CD14-positive monocyte (primary cell): ENCODE measurements around the gene GNL2. TPM values are rescaled to one million over a fixed set of nuclear protein-coding genes. Genes with fewer than 3 reads are reported as not detected.
"Not testable (repeated sequence)": the region's sequence is repeated elsewhere in the genome, so short reads cannot be mapped to it uniquely, and the experiment has no call there.

Experiments
- DNase-seq, 3 donors: peaks; one replicate each; pipeline ENCODE4 v3.0.0-alpha.2; 2011 to 2022
- H2AFZ ChIP-seq: 2 replicates; pipeline ENCODE4 v1.6.0; 2012; ENCODE audit warnings: mild to moderate bottlenecking, low read depth, low read length, inconsistent platforms; ENCODE audit not compliant: insufficient read depth, poor library complexity, severe bottlenecking
- H3K27ac ChIP-seq, 2 donors: 1 replicate in 1 of 2; 2 replicates in 1 of 2; pipeline ENCODE4 v1.5.1; 2012 to 2013; ENCODE audit warnings: low read length in 2 of 2, control low read depth in 1 of 2, inconsistent platforms in 1 of 2, low read depth in 1 of 2, mild to moderate bottlenecking in 1 of 2
- H3K27me3 ChIP-seq, 2 donors: one replicate each; pipeline versions ENCODE4 v1.6.0 to v1.6.1; 2011 to 2013; ENCODE audit warnings: low read length in 2 of 2; ENCODE audit not compliant: control insufficient read depth in 2 of 2, insufficient read depth in 2 of 2
- H3K36me3 ChIP-seq, 2 donors: replicated peaks in 1 of 2; 1 replicate in 1 of 2; 2 replicates in 1 of 2; pipeline versions ENCODE4 v1.5.1 to v1.6.1; 2012 to 2013; ENCODE audit warnings: low read length in 2 of 2, control low read depth in 1 of 2, inconsistent platforms in 1 of 2, mild to moderate bottlenecking in 1 of 2; ENCODE audit not compliant: insufficient read depth in 2 of 2, control insufficient read depth in 1 of 2
- H3K4me1 ChIP-seq, 2 donors: 1 replicate in 1 of 2; 2 replicates in 1 of 2; pipeline versions ENCODE4 v1.5.1 to v1.6.1; 2012 to 2013; ENCODE audit warnings: low read length in 2 of 2, control low read depth in 1 of 2, inconsistent platforms in 1 of 2, mild to moderate bottlenecking in 1 of 2, moderate library complexity in 1 of 2; ENCODE audit not compliant: insufficient read depth in 2 of 2, control insufficient read depth in 1 of 2
- H3K4me2 ChIP-seq: replicated peaks from 2 replicates; pipeline ENCODE3; 2012; ENCODE audit warnings: low read length, moderate library complexity, mild to moderate bottlenecking; ENCODE audit not compliant: poor library complexity, severe bottlenecking; ENCODE audit errors: extremely low read depth
- H3K4me3 ChIP-seq, 3 experiments: fragments of 200-600 bp in 1 of 3; sonication (generic) in 1 of 3; replicated peaks in 1 of 3; 1 replicate in 2 of 3; 2 replicates in 1 of 3; pipeline ENCODE4 v1.5.1; 2011 to 2013; ENCODE audit warnings: low read length in 3 of 3, mild to moderate bottlenecking in 3 of 3, control low read depth in 2 of 3, low read depth in 2 of 3, inconsistent platforms in 1 of 3, moderate library complexity in 1 of 3
- H3K79me2 ChIP-seq: 2 replicates; pipeline ENCODE4 v1.6.0; 2012; ENCODE audit warnings: mild to moderate bottlenecking, control low read depth, inconsistent platforms, low read length, moderate library complexity; ENCODE audit not compliant: insufficient read depth
- H3K9ac ChIP-seq: 2 replicates; pipeline ENCODE4 v1.6.0; 2017; ENCODE audit warnings: low read length, mild to moderate bottlenecking; ENCODE audit not compliant: insufficient read depth, poor library complexity, severe bottlenecking
- H3K9me3 ChIP-seq, 2 donors: replicated peaks in 1 of 2; 1 replicate in 1 of 2; 2 replicates in 1 of 2; pipeline versions ENCODE4 v1.5.1 to v1.6.1; 2012 to 2013; ENCODE audit warnings: low read length in 2 of 2, control low read depth in 1 of 2; ENCODE audit not compliant: control insufficient read depth in 1 of 2, insufficient read depth in 1 of 2
- H4K20me1 ChIP-seq: 2 replicates; pipeline ENCODE4 v1.6.0; 2012; ENCODE audit warnings: mild to moderate bottlenecking, low read length, control low read depth, moderate library complexity; ENCODE audit not compliant: insufficient read depth
- H3K27ac Mint-ChIP-seq, 7 donors: one replicate each; pipeline ENCODE4 v1.8.0; 2020; ENCODE audit warnings: mild to moderate bottlenecking in 7 of 7, mixed read lengths in 7 of 7, moderate library complexity in 6 of 7, inconsistent platforms in 2 of 7
- H3K27me3 Mint-ChIP-seq, 3 donors: one replicate each; pipeline ENCODE4 v1.8.0; 2021 to 2022; ENCODE audit warnings: low read depth in 3 of 3, mild to moderate bottlenecking in 3 of 3, mixed read lengths in 3 of 3, moderate library complexity in 3 of 3, inconsistent platforms in 1 of 3
- H3K36me3 Mint-ChIP-seq, 2 donors: one replicate each; pipeline ENCODE4 v1.8.0; 2020; ENCODE audit warnings: mixed read lengths in 2 of 2, inconsistent platforms in 1 of 2, mild to moderate bottlenecking in 1 of 2
- H3K4me1 Mint-ChIP-seq: one replicate; pipeline ENCODE4 v1.8.0; 2020; ENCODE audit warnings: mild to moderate bottlenecking, mixed read lengths
- H3K4me3 Mint-ChIP-seq, 2 donors: one replicate each; pipeline ENCODE4 v1.8.0; 2020; ENCODE audit warnings: mild to moderate bottlenecking in 2 of 2, mixed read lengths in 2 of 2, moderate library complexity in 1 of 2
- H3K9me3 Mint-ChIP-seq, 7 donors: one replicate each; pipeline ENCODE4 v1.8.0; 2020 to 2022; ENCODE audit warnings: mixed read lengths in 7 of 7, mild to moderate bottlenecking in 6 of 7, moderate library complexity in 6 of 7, inconsistent platforms in 2 of 7
- WGBS: methylation state at CpG from one replicate; pipeline ENCODE4 v1.1.5; 2013; ENCODE audit warnings: missing lambda C conversion rate; ENCODE audit not compliant: insufficient coverage; 5-methylcytosine and 5-hydroxymethylcytosine counted together
- intact Hi-C, 2 donors: fragments of 100-400 bp; cut with micrococcal nuclease; formaldehyde crosslinking; loops; one replicate each; pipeline versions ENCODE4 v1.15.0 to v1.15.1; 2023
- polyA plus RNA-seq, 3 donors: library from polyadenylated mRNA; depleted of rRNA in 1 of 3; unstranded in 2 of 3; stranded (reverse) in 1 of 3; fragments of 300-500 nt in 2 of 3; fragments of >200 nt in 1 of 3; fragmentation: Illumina TruSeq in 2 of 3; gene quantifications; 1 replicate in 2 of 3; 2 replicates in 1 of 3; pipeline ENCODE4 v1.2.3, GENCODE V29; 2012 to 2021
- TF ChIP-seq, protein P1 (sequence below): fragments of 200-600 bp; IDR thresholded peaks from one replicate; pipeline ENCODE4 v1.8.0; 2022; ENCODE audit warnings: antibody characterized with exemption, mild to moderate bottlenecking

The GNL2 gene
- polyA plus RNA-seq, 3 donors: 22.2 to 37.2 (median 35.4) TPM

DNA sequence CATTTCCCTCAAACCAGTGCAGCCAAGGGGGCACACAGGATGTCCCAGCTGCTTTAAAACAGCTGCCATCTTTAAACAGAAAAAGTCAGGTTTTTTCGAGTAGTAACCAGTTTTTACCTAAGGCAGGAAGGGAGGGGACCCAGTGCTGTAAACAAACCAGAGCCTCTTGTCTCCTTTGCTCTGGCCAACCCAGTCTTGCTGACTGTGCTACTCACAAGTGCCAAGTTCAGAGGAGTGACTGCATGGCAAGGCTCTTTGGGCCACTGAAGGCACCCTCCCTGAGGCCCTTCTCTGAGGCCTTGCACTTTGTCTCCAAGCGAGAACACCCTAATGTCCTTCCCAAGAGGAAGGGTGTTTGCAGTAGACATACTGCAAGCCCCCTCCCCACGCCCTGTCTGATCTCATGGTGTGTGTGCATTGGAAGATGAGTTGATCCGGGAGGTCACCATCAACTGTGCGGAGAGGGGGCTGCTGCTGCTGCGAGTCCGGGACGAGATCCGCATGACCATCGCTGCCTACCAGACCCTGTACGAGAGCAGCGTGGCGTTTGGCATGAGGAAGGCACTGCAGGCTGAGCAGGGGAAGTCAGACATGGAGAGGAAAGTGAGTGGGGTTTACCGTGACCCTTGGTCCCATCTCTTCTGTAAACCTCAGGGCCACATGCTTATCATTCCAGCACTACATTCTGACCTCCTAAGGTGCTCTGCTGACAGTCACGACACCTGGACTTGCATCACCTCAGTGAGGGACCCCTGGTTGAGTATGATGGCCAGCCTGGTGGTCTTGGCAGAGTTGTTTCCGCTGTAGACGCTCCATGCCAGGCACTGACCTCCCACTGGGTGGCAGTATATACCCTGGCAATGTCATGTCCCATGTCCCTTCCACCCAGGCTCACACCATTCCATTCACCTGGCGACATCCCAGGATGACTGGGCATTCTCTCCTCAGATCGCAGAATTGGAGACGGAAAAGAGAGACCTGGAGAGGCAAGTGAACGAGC lies 34.3 kb downstream of the GNL2 start:
- H3K9me3 ChIP-seq: no peaks in the 10 kb centered on the region
- no peak overlapping the region for H3K4me3 Mint-ChIP-seq
- H3K4me1 Mint-ChIP-seq: peaks cover 7% of the 10 kb centered on the region
- no peak overlapping the region for H3K9ac ChIP-seq
- peak in 2 of 3 donors; percentile 3 to 14 for DNase-seq
- H3K27me3 ChIP-seq: no peaks in the 10 kb centered on the region
- H3K79me2 ChIP-seq: no peaks in the 10 kb centered on the region
- TF ChIP-seq, protein P1, sequence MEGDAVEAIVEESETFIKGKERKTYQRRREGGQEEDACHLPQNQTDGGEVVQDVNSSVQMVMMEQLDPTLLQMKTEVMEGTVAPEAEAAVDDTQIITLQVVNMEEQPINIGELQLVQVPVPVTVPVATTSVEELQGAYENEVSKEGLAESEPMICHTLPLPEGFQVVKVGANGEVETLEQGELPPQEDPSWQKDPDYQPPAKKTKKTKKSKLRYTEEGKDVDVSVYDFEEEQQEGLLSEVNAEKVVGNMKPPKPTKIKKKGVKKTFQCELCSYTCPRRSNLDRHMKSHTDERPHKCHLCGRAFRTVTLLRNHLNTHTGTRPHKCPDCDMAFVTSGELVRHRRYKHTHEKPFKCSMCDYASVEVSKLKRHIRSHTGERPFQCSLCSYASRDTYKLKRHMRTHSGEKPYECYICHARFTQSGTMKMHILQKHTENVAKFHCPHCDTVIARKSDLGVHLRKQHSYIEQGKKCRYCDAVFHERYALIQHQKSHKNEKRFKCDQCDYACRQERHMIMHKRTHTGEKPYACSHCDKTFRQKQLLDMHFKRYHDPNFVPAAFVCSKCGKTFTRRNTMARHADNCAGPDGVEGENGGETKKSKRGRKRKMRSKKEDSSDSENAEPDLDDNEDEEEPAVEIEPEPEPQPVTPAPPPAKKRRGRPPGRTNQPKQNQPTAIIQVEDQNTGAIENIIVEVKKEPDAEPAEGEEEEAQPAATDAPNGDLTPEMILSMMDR: peak; percentile 46
- no peak overlapping the region for H2AFZ ChIP-seq
- no peak overlapping the region for H3K4me3 ChIP-seq
- peaks cover 0 to 4% (median 0%) of the 10 kb centered on the region in 7 donors for H3K9me3 Mint-ChIP-seq
- no peak overlapping the region for H3K27ac ChIP-seq
- H3K4me1 ChIP-seq: peaks cover 0 to 4% of the 10 kb centered on the region in 2 donors
- H4K20me1 ChIP-seq: no peaks in the 10 kb centered on the region
- WGBS: over 99% methylated on average over 18 of the region's 21 CpGs
- peaks cover 21 to 39% of the 10 kb centered on the region in 2 donors for H3K36me3 ChIP-seq
- intact Hi-C loops: no loop called here
- peak overlapping the region in 1 of 7 donors; percentile 62 for H3K27ac Mint-ChIP-seq
- peaks cover 21 to 29% of the 10 kb centered on the region in 2 donors for H3K36me3 Mint-ChIP-seq
- H3K4me2 ChIP-seq: no peak overlapping the region
- no peaks in the 10 kb centered on the region for H3K27me3 Mint-ChIP-seq

DNA sequence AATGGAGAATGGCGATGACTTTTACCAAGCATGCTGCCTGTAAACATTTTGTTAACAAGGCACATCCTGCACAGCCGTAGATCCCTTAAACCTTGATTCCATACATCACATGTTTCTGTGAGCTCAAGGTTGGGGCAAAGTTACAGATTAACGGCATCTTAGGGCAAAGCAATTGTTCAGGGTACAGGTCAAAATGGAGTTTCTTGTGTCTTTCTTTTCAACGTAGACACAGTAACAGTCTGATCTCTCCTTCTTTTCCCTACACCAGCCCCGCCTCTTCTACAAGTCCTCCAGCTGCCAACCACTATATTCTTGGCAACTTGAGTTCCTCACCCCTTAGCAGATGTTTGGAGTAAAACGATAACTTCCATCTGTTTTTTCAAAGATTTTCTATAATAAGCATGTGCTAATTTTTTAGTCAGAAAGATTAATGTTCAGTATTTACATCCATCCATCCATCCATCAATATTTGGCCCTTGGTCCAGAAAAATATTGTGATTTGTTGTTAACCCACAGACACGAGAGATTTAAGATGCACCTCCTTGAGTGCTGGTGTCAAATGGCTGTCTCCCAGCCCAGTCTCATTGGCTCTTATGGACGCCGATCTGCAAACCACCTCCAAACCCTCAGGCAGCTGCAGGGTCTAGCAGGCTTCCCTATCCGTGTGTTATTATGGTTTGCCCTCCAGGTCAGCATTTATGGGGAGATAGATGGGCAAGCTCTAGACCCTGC lies 35.2 kb downstream of the GNL2 start:
- Mint-ChIP-seq H3K27me3 (no peaks in the 10 kb centered on the region), H3K36me3 (peaks cover 12 to 20% of the 10 kb centered on the region in 2 donors), H3K9me3 (peaks cover 0 to 4% (median 0%) of the 10 kb centered on the region in 7 donors), H3K27ac (no peak overlapping the region), H3K4me3 (no peak overlapping the region), H3K4me1 (peaks cover 10% of the 10 kb centered on the region)
- H3K4me3 ChIP-seq: no peak overlapping the region
- H3K9ac ChIP-seq: no peak overlapping the region
- intact Hi-C loops: no loop called here
- H4K20me1 ChIP-seq: no peaks in the 10 kb centered on the region
- H3K4me1 ChIP-seq: peaks cover 0 to 7% of the 10 kb centered on the region in 2 donors
- no peak for DNase-seq
- H3K79me2 ChIP-seq: no peaks in the 10 kb centered on the region
- no peak overlapping the region for H2AFZ ChIP-seq
- H3K36me3 ChIP-seq: peaks cover 12 to 30% of the 10 kb centered on the region in 2 donors
- no peak overlapping the region for H3K27ac ChIP-seq
- 100% methylated on average over 2 of the region's 10 CpGs for WGBS
- TF ChIP-seq, protein P1: no peak
- H3K27me3 ChIP-seq: no peaks in the 10 kb centered on the region
- H3K9me3 ChIP-seq: no peaks in the 10 kb centered on the region
- H3K4me2 ChIP-seq: no peak overlapping the region

DNA sequence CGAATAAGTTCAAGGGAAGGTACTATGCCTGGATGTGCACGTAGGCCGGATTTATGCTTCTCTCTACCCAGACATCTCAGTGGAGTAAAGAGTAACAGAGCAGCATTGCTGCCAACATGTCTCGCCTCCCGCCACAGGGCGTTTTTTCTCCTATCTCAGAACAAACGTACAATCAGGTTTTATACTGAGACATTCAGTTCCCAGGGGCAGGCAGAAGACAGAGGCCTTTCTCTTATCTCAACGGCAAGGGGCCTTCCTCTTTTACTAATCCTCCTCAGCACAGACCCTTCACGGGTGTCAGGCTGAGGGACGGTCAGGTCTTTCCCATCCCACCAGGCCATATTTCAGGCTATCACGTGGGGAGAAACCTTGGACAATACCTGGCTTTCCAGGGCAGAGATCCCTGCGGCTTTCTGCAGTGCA lies 35.8 kb downstream of the GNL2 start:
- intact Hi-C loops: loop anchor here (5.0 to 10.0 kb wide), 3 partner anchors 37 to 455 kb away; partner anchors contain the start of genes GNL2 (in 1 of the 2) and UTP11 (in 1 of the 2)
- H3K27ac ChIP-seq, DNase-seq, H3K4me1 Mint-ChIP-seq, H3K4me2 ChIP-seq, H4K20me1 ChIP-seq, H2AFZ ChIP-seq, H3K9me3 Mint-ChIP-seq, H3K9ac ChIP-seq, H3K9me3 ChIP-seq, H3K79me2 ChIP-seq, H3K4me1 ChIP-seq, H3K27ac Mint-ChIP-seq, H3K4me3 ChIP-seq, H3K4me3 Mint-ChIP-seq, H3K27me3 Mint-ChIP-seq, H3K27me3 ChIP-seq: not testable (repeated sequence)
- peaks cover 7 to 14% of the 10 kb centered on the region in 2 donors for H3K36me3 Mint-ChIP-seq
- WGBS: 83% methylated on average over 8 of the region's 12 CpGs
- H3K36me3 ChIP-seq: peaks cover 6 to 24% of the 10 kb centered on the region in 2 donors
